Tibial nerve (tissue), 4 donors: ENCODE measurements around the gene PHEX. TPM values are rescaled to one million over a fixed set of nuclear protein-coding genes. Genes with fewer than 3 reads are reported as not detected.

Experiments used
- DNase-seq, 2 donors: peaks; one replicate each; pipeline ENCODE4 v3.0.0-alpha.2; 2019; ENCODE audit warnings: low spot score in 2 of 2
- H3K27ac ChIP-seq, 4 donors: fragments of 200-600 bp; sonication (generic) in 3 of 4; one replicate each; pipeline ENCODE4 v1.5.1; 2017 to 2019; ENCODE audit warnings: mild to moderate bottlenecking in 1 of 4
- H3K27me3 ChIP-seq, 2 donors: fragments of 200-600 bp; sonication (generic) in 1 of 2; one replicate each; pipeline versions ENCODE4 v1.5.1 to v1.6.0; 2017 to 2019
- H3K36me3 ChIP-seq, 3 donors: fragments of 200-600 bp; sonication (generic); one replicate each; pipeline ENCODE4 v1.5.1; 2018 to 2019
- H3K4me1 ChIP-seq, 4 donors: fragments of 200-600 bp; sonication (generic) in 3 of 4; one replicate each; pipeline ENCODE4 v1.5.1; 2017 to 2019
- H3K4me3 ChIP-seq, 4 donors: fragments of 200-600 bp; sonication (generic) in 3 of 4; one replicate each; pipeline ENCODE4 v1.5.1; 2017 to 2019; ENCODE audit warnings: mild to moderate bottlenecking in 1 of 4, moderate library complexity in 1 of 4
- H3K9me3 ChIP-seq, 4 donors: fragments of 200-600 bp; sonication (generic) in 3 of 4; one replicate each; pipeline ENCODE4 v1.5.1; 2017 to 2019
- EP300 ChIP-seq, 2 donors: sonication (generic); formaldehyde crosslinking; IDR thresholded peaks; one replicate each; pipeline ENCODE4 v1.6.1; 2017; ENCODE audit warnings: antibody characterized with exemption in 2 of 2, mild to moderate bottlenecking in 1 of 2
- POLR2A ChIP-seq, 2 donors: fragments of 450-650 bp; IDR thresholded peaks; one replicate each; pipeline ENCODE4 v1.6.1; 2017; ENCODE audit warnings: antibody characterized with exemption in 2 of 2, mild to moderate bottlenecking in 2 of 2, moderate library complexity in 2 of 2
- WGBS, 2 donors: methylation state at CpG; one replicate each; pipeline ENCODE4 v1.1.5; 2018; 5-methylcytosine and 5-hydroxymethylcytosine counted together
- total RNA-seq, 4 donors: library from RNA; depleted of rRNA; stranded (reverse); fragments of >200 nt; gene quantifications; one replicate each; pipeline ENCODE4 v1.1.0, GENCODE V29; 2016
- TF ChIP-seq, protein P1 (sequence below), 5 experiments: fragments of 200-600 bp in 3 of 5; fragments of 450-650 bp in 2 of 5; sonication (generic) in 3 of 5; IDR thresholded peaks; one replicate each; pipeline ENCODE4 v1.5.1; 2016 to 2019; ENCODE audit warnings: antibody characterized with exemption in 5 of 5, mild to moderate bottlenecking in 3 of 5, moderate library complexity in 2 of 5

Gene PHEX
- total RNA-seq, 4 donors from 2014 or later, result under 0.01 TPM; not detected in 2

DNA sequence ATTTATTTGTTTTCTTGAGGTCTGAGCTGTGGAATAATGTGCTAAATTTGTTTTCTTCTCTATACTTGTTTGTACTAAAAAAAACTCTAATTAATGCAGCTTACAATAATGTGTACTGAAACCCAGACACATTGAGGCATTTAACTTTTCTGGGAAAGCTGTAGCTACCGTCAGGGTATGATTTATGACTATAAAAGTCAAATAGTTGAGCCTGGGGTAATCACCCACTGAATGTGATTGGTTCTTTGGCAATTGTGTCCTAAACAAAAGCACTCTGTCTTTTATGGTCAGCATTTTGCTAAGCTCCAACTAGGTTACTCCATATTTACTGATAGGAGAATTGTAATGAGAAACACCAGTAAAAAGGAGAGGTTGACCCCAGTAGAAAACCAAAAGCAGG, 174.7 kb downstream of the PHEX start:
- H3K27me3 ChIP-seq, result peaks cover 0 to 3% of the 10 kb centered on the region in 2 donors
- WGBS, 2 donors, result 27 to 53% methylated on average over 1 of the region's 1 CpG
- DNase-seq, result no peak
- H3K27ac ChIP-seq, result no peak overlapping the region
- no peaks in the 10 kb centered on the region for H3K9me3 ChIP-seq
- TF ChIP-seq, protein P1, sequence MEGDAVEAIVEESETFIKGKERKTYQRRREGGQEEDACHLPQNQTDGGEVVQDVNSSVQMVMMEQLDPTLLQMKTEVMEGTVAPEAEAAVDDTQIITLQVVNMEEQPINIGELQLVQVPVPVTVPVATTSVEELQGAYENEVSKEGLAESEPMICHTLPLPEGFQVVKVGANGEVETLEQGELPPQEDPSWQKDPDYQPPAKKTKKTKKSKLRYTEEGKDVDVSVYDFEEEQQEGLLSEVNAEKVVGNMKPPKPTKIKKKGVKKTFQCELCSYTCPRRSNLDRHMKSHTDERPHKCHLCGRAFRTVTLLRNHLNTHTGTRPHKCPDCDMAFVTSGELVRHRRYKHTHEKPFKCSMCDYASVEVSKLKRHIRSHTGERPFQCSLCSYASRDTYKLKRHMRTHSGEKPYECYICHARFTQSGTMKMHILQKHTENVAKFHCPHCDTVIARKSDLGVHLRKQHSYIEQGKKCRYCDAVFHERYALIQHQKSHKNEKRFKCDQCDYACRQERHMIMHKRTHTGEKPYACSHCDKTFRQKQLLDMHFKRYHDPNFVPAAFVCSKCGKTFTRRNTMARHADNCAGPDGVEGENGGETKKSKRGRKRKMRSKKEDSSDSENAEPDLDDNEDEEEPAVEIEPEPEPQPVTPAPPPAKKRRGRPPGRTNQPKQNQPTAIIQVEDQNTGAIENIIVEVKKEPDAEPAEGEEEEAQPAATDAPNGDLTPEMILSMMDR (IDR thresholded peaks at IDR 0.05), result no peak
- TF ChIP-seq EP300 (IDR thresholded peaks at IDR 0.05) (no peak), POLR2A (IDR thresholded peaks at IDR 0.05) (no peak)
- H3K36me3 ChIP-seq, result no peaks in the 10 kb centered on the region
- no peak overlapping the region for H3K4me3 ChIP-seq
- H3K4me1 ChIP-seq, result no peaks in the 10 kb centered on the region

GRCh38 chrX:22220941-22221340, 188.8 kb downstream of the PHEX start:
- H3K27me3 ChIP-seq, result no peaks in the 10 kb centered on the region
- WGBS, 2 donors, result 75 to 100% methylated on average over 2 of the region's 2 CpGs
- DNase-seq, result no peak
- no peaks in the 10 kb centered on the region for H3K9me3 ChIP-seq
- no peak overlapping the region for H3K27ac ChIP-seq
- no peaks in the 10 kb centered on the region for H3K4me1 ChIP-seq
- H3K4me3 ChIP-seq, result no peak overlapping the region
- no peak for TF ChIP-seq POLR2A (IDR thresholded peaks at IDR 0.05)
- H3K36me3 ChIP-seq, result no peaks in the 10 kb centered on the region

DNA sequence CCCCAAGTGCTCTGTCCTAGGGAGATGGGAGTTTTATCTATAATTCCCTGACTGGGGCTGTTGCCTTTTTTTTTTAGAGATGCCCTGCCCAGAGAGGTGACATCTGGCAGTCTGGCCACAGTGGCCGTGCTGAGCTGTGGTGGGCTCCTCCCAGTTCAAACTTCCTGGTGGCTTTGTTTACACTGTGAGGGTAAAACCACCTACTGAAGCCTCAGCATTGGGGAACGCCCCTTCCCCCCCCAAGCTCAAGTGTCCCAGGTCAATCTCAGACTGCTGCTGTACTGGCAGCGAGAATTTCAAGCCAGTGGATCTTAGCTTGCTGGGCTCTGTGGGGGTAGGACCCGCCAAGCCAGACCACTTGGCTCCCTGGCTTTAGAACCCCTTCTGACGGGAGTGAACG, 202.3 kb downstream of the PHEX start:
- Histone ChIP-seq H3K27ac (no peak overlapping the region), H3K4me1 (no peaks in the 10 kb centered on the region), H3K27me3 (no peaks in the 10 kb centered on the region), H3K4me3 (no peak overlapping the region), H3K36me3 (no peaks in the 10 kb centered on the region), H3K9me3 (no peaks in the 10 kb centered on the region)
- 66 to 71% methylated on average over 2 to 6 of the region's 6 CpGs for WGBS, 2 donors
- no peak for DNase-seq
- TF ChIP-seq POLR2A (IDR thresholded peaks at IDR 0.05) (no peak), EP300 (IDR thresholded peaks at IDR 0.05) (no peak)
- TF ChIP-seq, protein P1 (IDR thresholded peaks at IDR 0.05), result no peak

- no peaks in the 10 kb centered on the region for H3K27me3 ChIP-seq
- 39 to 51% methylated on average over 2 of the region's 2 CpGs for WGBS, 2 donors
- H3K4me1 ChIP-seq, result no peaks in the 10 kb centered on the region
Observed at GRCh38 chrX:22237479-22237878, 205.4 kb downstream of the PHEX start.

GRCh38 chrX:22246620-22247019, 214.5 kb downstream of the PHEX start:
- Histone ChIP-seq H3K4me1 (no peaks in the 10 kb centered on the region), H3K27ac (no peak overlapping the region), H3K9me3 (no peaks in the 10 kb centered on the region), H3K27me3 (no peaks in the 10 kb centered on the region), H3K36me3 (no peaks in the 10 kb centered on the region), H3K4me3 (no peak overlapping the region)
- no peak for TF ChIP-seq EP300 (IDR thresholded peaks at IDR 0.05)
- WGBS, 2 donors, result 43 to 58% methylated on average over 2 of the region's 2 CpGs
- no peak for DNase-seq

More at GRCh38 chrX:22237479-22237878, 205.4 kb downstream of the PHEX start:
- H3K27ac ChIP-seq, result no peak overlapping the region
- H3K4me3 ChIP-seq, result no peak overlapping the region
- DNase-seq, result no peak
- no peaks in the 10 kb centered on the region for H3K36me3 ChIP-seq
- no peak for TF ChIP-seq POLR2A (IDR thresholded peaks at IDR 0.05)
- TF ChIP-seq EP300 (IDR thresholded peaks at IDR 0.05), result no peak
- TF ChIP-seq, protein P1 (IDR thresholded peaks at IDR 0.05), result no peak
- no peaks in the 10 kb centered on the region for H3K9me3 ChIP-seq

GRCh38 chrX:22247169-22247568, 215.0 kb downstream of the PHEX start:
- no peaks in the 10 kb centered on the region for H3K9me3 ChIP-seq
- no peak for DNase-seq
- H3K27me3 ChIP-seq, result no peaks in the 10 kb centered on the region
- H3K4me1 ChIP-seq, result no peaks in the 10 kb centered on the region
- H3K4me3 ChIP-seq, result no peak overlapping the region
- TF ChIP-seq POLR2A (IDR thresholded peaks at IDR 0.05), result no peak
- TF ChIP-seq, protein P1 (IDR thresholded peaks at IDR 0.05), result no peak
- no peak for TF ChIP-seq EP300 (IDR thresholded peaks at IDR 0.05)
- no peaks in the 10 kb centered on the region for H3K36me3 ChIP-seq
- WGBS, 2 donors, result 31 to 56% methylated on average over 1 of the region's 1 CpG
- H3K27ac ChIP-seq, result no peak overlapping the region
